MM.1S (cell line): ENCODE measurements around the gene BACH2.

Source experiments
- DNase-seq: peaks from one replicate; pipeline ENCODE4 v3.0.0-alpha.2; 2015
- H2AFZ ChIP-seq: fragments of 300-600 bp; sonication (generic); 2 replicates; pipeline ENCODE4 v1.6.0; 2016; ENCODE audit warnings: antibody characterized with exemption, low read length
- H3F3A ChIP-seq: fragments of 300-600 bp; sonication (generic); 2 replicates; pipeline ENCODE4 v1.6.1; 2016; ENCODE audit warnings: mild to moderate bottlenecking, antibody characterized with exemption, low read length, moderate library complexity, mixed read lengths; ENCODE audit not compliant: insufficient read depth
- H3K27ac ChIP-seq: fragments of 300-600 bp; sonication (generic); 2 replicates; pipeline ENCODE4 v1.5.1; 2016; ENCODE audit warnings: mild to moderate bottlenecking, low read length
- H3K27me3 ChIP-seq: fragments of 300-600 bp; sonication (generic); replicated peaks from 2 replicates; pipeline ENCODE4 v1.6.0; 2016; ENCODE audit warnings: low read length; ENCODE audit not compliant: insufficient read depth
- H3K36me3 ChIP-seq: fragments of 300-600 bp; sonication (generic); replicated peaks from 2 replicates; pipeline ENCODE4 v1.6.1; 2016; ENCODE audit warnings: mild to moderate bottlenecking, low read length, mixed read lengths; ENCODE audit not compliant: insufficient read depth
- H3K4me1 ChIP-seq: fragments of 300-600 bp; sonication (generic); 2 replicates; pipeline ENCODE4 v1.6.1; 2016; ENCODE audit warnings: low read length, mixed read lengths
- H3K4me2 ChIP-seq: fragments of 300-600 bp; sonication (generic); 2 replicates; pipeline ENCODE4 v1.6.0; 2016; ENCODE audit warnings: low read depth, low read length
- H3K4me3 ChIP-seq: fragments of 300-600 bp; sonication (generic); 2 replicates; pipeline ENCODE4 v1.5.1; 2016; ENCODE audit warnings: low read length, mixed read lengths
- H3K79me2 ChIP-seq: fragments of 300-600 bp; sonication (generic); 2 replicates; pipeline ENCODE4 v1.6.1; 2016; ENCODE audit warnings: mixed run types, low read length, mixed read lengths
- H3K9ac ChIP-seq: fragments of 300-600 bp; sonication (generic); 2 replicates; pipeline ENCODE4 v1.6.1; 2016; ENCODE audit warnings: low read length, mixed read lengths
- H3K9me2 ChIP-seq: fragments of 300-600 bp; sonication (generic); replicated peaks from 2 replicates; pipeline ENCODE4 v1.6.1; 2016; ENCODE audit warnings: mild to moderate bottlenecking, low read length, mixed read lengths; ENCODE audit not compliant: insufficient read depth
- H3K9me3 ChIP-seq: fragments of 300-600 bp; sonication (generic); replicated peaks from 2 replicates; pipeline ENCODE4 v1.6.1; 2016; ENCODE audit warnings: mild to moderate bottlenecking, low read length, mixed read lengths; ENCODE audit not compliant: insufficient read depth
- H4K20me1 ChIP-seq: fragments of 300-600 bp; sonication (generic); 2 replicates; pipeline ENCODE4 v1.6.1; 2016; ENCODE audit warnings: mild to moderate bottlenecking, low read length, moderate library complexity, mixed read lengths; ENCODE audit not compliant: insufficient read depth
- EZH2 ChIP-seq: fragments of 300-600 bp; sonication (generic); optimal IDR thresholded peaks from 2 replicates; pipeline ENCODE3; 2017; ENCODE audit warnings: low read depth, mild to moderate bottlenecking, antibody characterized with exemption, low read length, mixed read lengths
- EZH2phosphoT487 ChIP-seq: fragments of 300-600 bp; sonication (generic); IDR thresholded peaks from 2 replicates; pipeline ENCODE4 v1.6.1; 2018; ENCODE audit warnings: antibody characterized with exemption, low read length
- TF ChIP-seq, protein P1 (sequence below): fragments of 300-600 bp; sonication (generic); IDR thresholded peaks from 2 replicates; pipeline ENCODE4 v1.5.1; 2016; ENCODE audit warnings: antibody characterized with exemption, low read length, mixed read lengths

The BACH2 gene

DNA sequence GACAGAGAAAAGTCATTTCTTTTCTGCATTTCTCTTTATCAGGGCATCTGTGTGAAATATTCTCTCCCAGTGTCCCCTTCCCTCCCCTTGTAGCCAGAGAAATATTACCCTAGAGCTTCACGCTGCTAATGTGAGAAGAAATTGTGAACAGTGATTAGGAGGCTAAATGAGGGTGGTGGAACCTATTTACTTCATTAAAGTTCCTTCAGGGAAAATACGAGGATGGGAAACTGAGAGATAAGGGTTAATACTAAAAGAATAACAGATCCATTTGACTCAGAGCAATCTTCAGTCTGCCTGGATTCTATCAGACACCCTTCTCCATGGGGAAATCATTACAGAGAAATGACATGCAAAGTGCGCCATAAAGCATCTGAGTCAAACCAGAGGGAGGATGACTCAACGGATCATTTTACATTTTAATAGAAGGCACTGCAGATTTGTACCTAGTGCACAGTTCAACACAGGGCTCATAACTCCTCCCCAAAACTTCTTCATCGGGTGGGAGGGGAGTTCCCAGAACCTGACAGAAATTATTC is 271.1 kb downstream of the BACH2 start:
- Histone ChIP-seq H4K20me1 (no peaks in the 10 kb centered on the region), H3K27ac (no peak overlapping the region), H2AFZ (no peak overlapping the region), H3K27me3 (no peaks in the 10 kb centered on the region), H3K9me2 (no peaks in the 10 kb centered on the region), H3K9ac (no peak overlapping the region), H3K4me2 (no peak overlapping the region), H3K4me3 (no peak overlapping the region), H3K9me3 (no peaks in the 10 kb centered on the region), H3K36me3 (no peaks in the 10 kb centered on the region), H3F3A (no peaks in the 10 kb centered on the region), H3K4me1 (no peaks in the 10 kb centered on the region), H3K79me2 (no peaks in the 10 kb centered on the region)
- TF ChIP-seq EZH2: no peak
- TF ChIP-seq, protein P1, sequence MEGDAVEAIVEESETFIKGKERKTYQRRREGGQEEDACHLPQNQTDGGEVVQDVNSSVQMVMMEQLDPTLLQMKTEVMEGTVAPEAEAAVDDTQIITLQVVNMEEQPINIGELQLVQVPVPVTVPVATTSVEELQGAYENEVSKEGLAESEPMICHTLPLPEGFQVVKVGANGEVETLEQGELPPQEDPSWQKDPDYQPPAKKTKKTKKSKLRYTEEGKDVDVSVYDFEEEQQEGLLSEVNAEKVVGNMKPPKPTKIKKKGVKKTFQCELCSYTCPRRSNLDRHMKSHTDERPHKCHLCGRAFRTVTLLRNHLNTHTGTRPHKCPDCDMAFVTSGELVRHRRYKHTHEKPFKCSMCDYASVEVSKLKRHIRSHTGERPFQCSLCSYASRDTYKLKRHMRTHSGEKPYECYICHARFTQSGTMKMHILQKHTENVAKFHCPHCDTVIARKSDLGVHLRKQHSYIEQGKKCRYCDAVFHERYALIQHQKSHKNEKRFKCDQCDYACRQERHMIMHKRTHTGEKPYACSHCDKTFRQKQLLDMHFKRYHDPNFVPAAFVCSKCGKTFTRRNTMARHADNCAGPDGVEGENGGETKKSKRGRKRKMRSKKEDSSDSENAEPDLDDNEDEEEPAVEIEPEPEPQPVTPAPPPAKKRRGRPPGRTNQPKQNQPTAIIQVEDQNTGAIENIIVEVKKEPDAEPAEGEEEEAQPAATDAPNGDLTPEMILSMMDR: no peak
- no peak for TF ChIP-seq EZH2phosphoT487
- DNase-seq: no peak

DNA sequence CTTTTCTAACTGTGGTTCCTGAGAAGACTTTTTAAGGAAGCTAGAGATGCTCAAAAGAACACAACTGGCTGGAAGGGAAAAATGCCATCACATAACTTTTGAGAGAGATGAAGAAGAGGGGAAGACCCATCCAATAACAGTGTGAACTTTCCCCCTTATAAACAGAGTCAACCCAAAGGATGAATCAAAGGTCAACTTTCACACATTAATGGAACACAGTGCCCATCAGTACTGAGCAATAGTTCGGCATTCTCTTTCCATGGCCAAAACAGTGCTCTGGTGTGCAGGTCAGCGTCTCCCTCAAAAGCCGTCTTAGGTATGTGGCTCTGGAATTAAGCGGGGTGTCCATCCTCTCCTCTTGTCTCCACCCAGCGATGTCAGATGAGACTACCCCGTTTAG is 272.0 kb downstream of the BACH2 start:
- no peak for DNase-seq
- H3K9me3 ChIP-seq: no peaks in the 10 kb centered on the region
- H3K4me1 ChIP-seq: no peaks in the 10 kb centered on the region
- H3K9ac ChIP-seq: no peak overlapping the region
- TF ChIP-seq, protein P1: no peak
- TF ChIP-seq EZH2 (no peak), EZH2phosphoT487 (no peak)
- no peaks in the 10 kb centered on the region for H3K36me3 ChIP-seq
- no peaks in the 10 kb centered on the region for H3F3A ChIP-seq
- H2AFZ ChIP-seq: no peak overlapping the region
- H3K9me2 ChIP-seq: no peaks in the 10 kb centered on the region
- no peak overlapping the region for H3K27ac ChIP-seq
- no peaks in the 10 kb centered on the region for H3K79me2 ChIP-seq
- H3K27me3 ChIP-seq: no peaks in the 10 kb centered on the region
- no peaks in the 10 kb centered on the region for H4K20me1 ChIP-seq
- H3K4me3 ChIP-seq: no peak overlapping the region
- H3K4me2 ChIP-seq: no peak overlapping the region

DNA sequence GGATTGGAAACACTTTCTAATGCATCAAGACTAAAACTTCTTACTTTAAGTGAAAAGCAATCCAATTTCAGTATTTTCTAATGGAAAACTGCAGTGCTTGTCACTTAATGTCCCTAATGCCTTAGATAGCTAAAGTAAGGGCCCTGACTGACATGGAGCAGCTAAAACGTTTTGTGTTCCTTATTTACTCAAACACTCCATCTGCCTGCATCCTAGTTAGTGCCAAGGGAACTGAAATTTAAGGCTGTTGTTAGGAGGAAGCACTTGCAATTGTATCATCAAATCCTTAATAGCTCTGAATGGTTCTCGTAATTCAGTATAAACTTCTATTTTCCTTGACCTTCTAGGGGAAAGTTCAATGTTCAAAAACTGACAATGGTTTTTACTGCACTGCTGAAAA is 274.9 kb downstream of the BACH2 start:
- Histone ChIP-seq H2AFZ (no peak overlapping the region), H3K9me3 (no peaks in the 10 kb centered on the region), H3K9me2 (no peaks in the 10 kb centered on the region), H3K27me3 (no peaks in the 10 kb centered on the region), H3K9ac (no peak overlapping the region), H3F3A (no peaks in the 10 kb centered on the region), H3K36me3 (no peaks in the 10 kb centered on the region; the same call in 1 of the 2 replicates), H3K4me3 (no peak overlapping the region), H3K4me2 (no peak overlapping the region), H3K4me1 (no peaks in the 10 kb centered on the region), H4K20me1 (no peaks in the 10 kb centered on the region), H3K27ac (no peak overlapping the region), H3K79me2 (no peaks in the 10 kb centered on the region)
- no peak for DNase-seq
- TF ChIP-seq EZH2 (no peak), EZH2phosphoT487 (no peak)
- TF ChIP-seq, protein P1: no peak
